ENCODE results near the gene ITGB5. TPM values are rescaled to one million over a fixed set of nuclear protein-coding genes. Genes with fewer than 3 reads are reported as not detected.

Gene ITGB5
- total RNA-seq, 1 donor from 2014 or later, result 74.7 TPM

Other genes with a start within 250 kb of the ITGB5 start
- 20.8 TPM for gene UMPS, start 156.9 kb downstream of the ITGB5 start, total RNA-seq
- 0.50 TPM for gene MUC13, start 47.4 kb upstream of the ITGB5 start, total RNA-seq
- 5.4 TPM for gene HEG1, start 168.6 kb upstream of the ITGB5 start, total RNA-seq